HG03066 (cell line): ENCODE data around the gene PRKAB1.
"Not testable (repeated sequence)": the region's sequence is repeated elsewhere in the genome, so short reads cannot be mapped to it uniquely, and the experiment has no call there.

Source experiments
- ATAC-seq: cut with Tn5 transposase; IDR thresholded peaks from one replicate; pipeline ENCODE4 v1.9.1; 2021; ENCODE audit warnings: low read depth; ENCODE audit not compliant: unreplicated experiment

The PRKAB1 gene

DNA sequence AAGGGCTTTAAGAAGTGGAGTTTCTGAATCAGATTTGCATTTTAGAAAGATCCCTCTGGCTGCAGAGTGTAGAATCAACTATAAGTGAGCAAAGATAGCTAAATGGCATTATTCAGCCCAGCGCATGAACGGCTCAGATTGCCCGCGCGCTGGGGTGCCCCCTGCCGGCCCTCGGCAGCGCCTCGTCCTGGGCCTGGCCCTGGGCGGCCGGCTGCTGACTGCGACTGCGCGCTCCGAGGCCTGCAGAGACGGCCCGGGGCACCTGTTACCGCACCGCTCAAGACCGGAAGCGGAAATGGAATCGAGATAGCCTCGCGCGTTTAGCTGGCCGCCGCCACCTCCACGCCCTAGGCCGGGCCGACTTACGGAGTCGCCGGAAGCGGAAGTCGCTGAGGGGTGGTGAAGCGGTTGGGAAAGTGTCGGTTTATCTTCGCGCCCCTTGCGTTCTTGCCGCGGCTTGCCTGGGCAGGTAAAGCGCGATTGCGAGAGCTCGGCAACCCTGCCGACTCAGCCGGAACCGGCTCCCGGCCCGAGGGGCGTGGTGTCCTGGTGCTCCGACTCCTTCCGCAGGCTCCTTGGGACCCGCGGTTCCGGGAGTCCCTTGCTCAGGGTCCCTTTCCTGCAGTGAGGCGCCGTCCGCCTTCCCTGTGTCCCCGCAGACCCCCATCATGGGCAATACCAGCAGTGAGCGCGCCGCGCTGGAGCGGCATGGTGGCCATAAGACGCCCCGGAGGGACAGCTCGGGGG lies at the start of gene PRKAB1:
PRKAB1 (plus strand) TSS at position 557 of the 747 bp plus-strand sequence; CDS start at position 669, 112 bp downstream.
- ATAC-seq = peak; percentile 91

GRCh38 chr12:119618328-119618896 lies 49.5 kb upstream of the PRKAB1 start:
- ATAC-seq = not testable (repeated sequence)

- ATAC-seq = no peak
Observed at GRCh38 chr12:119620490-119620889, 47.4 kb upstream of the PRKAB1 start.

GRCh38 chr12:119621878-119622277 lies 46.1 kb upstream of the PRKAB1 start:
- ATAC-seq = no peak

GRCh38 chr12:119624966-119625365 lies 43.0 kb upstream of the PRKAB1 start:
- ATAC-seq = no peak

- ATAC-seq = no peak
Observed at GRCh38 chr12:119627019-119627643, 40.8 kb upstream of the PRKAB1 start.

GRCh38 chr12:119627686-119628085 lies 40.2 kb upstream of the PRKAB1 start:
- no peak for ATAC-seq

DNA sequence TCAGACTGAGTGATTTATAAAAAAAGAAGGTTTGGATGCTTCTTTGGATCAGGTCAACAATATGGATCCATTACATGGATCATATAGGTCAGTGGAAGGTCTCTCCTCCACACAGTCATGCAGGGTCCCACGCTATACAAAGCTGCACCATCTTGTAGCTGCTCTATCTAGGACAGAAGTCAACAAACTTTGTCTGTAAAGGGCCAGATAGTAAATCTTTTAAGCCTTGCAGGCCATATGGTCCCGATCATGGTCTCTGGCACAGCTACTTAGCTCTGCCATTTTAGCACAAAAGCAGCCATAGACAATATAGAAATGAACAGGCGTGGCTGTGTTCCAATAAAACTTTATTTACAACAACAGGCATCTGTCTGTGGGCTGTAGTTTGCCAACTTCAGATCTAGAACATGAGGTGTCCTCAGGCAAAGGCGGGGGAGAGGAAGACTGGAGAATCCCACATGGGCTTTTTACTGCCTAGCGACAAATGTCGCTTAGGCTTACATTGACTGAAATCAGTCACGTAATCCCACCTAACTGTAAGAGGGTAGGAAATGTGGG lies 37.6 kb upstream of the PRKAB1 start:
- no peak for ATAC-seq

- no peak for ATAC-seq
Observed at GRCh38 chr12:119630962-119631550, 36.9 kb upstream of the PRKAB1 start.

GRCh38 chr12:119631930-119632678 lies 35.8 kb upstream of the PRKAB1 start:
- ATAC-seq = no peak

- no peak for ATAC-seq
Observed at GRCh38 chr12:119634743-119635142, 33.2 kb upstream of the PRKAB1 start.

DNA sequence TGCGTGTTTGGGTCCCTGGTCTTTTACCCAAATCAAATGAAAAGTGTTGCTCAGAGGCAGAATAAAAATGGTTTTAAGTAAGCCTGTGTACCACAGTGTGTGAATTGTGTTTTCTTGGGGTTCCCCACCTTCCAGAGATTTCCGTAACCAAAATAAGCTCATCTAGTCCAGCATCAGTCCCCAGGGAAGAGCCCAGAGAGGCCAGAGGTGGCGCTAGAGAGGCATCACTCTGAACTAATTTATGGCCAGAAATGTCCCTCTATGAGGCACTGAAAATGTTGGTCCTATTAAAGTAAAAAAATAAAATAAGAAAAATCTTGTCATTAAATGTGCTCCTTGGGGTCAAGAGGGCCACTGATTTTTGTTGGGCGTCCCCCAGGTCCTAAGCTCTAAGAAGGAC lies 24.9 kb upstream of the PRKAB1 start:
- no peak for ATAC-seq

- ATAC-seq = no peak
Observed at GRCh38 chr12:119644930-119645329, 23.0 kb upstream of the PRKAB1 start.

DNA sequence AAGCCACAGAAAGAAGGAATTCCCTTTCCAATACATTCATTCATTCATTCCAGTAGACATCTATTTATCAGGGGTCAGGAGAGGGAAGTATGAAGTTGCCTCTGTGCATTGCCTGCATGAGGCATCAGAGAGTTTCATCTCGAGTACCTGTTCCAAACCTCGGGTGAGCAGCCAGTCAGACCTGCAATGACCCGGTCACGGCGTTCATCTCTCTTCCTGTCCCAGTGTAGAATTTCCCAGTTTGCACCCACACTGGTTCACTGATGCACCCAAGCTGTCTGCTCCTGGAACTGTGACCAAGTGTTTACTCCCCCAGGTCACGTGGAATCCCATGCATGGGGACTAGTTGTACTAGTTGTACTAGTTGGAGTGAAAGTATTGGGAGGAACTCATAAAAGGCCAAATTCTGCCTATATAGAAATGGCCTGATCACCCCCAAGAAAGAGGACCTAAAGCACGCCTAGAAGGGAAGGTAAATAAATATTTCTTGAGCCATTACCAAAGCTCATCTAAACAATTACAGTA lies 22.3 kb upstream of the PRKAB1 start:
- ATAC-seq = no peak

DNA sequence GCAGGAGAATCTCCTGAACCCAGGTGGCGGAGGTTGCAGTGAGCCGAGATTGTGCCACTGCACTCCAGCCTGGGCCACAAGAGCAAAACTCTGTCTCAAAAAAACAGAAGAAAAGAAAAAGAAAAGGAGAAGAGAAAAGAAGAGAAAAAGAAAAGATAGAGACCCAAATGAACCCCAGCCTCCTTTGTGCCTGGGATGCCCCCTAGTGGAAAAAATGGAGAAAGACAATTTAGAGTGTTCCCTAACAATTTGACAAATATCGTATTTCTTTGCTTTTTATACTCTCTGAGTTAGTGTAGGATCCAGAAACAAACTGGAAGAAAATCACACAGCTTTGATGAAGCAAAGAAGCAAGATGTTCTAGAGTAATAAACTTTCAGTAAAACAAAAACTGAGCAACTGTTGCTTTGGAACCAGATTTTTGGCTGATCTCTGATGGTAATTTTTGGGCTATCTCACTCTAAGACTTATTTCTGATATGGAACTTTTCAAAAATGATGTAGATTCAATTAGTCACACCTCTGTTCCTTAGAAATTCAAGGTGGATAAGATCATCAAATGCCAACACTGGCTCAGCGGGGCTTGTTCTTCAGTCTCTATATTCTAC lies 18.6 kb upstream of the PRKAB1 start:
- no peak for ATAC-seq

GRCh38 chr12:119652665-119653064 lies 15.3 kb upstream of the PRKAB1 start:
- ATAC-seq = no peak

DNA sequence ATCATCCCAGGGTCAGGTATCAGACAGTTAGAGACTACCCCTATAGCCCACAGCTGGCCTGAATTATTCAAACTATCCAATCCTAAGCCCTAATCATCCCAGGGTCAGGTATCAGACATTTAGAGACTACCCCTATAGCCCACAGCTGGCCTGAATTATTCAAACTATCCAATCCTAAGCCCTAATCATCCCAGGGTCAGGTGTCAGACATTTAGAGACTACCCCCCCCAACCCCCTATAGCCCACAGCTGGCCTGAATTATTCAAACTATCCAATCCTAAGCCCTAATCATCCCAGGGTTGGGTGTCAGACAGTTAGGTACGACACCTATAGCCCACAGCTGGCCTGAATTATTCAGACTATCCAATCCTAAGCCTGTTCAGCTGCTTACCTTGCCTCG lies 10.9 kb upstream of the PRKAB1 start:
- not testable (repeated sequence) for ATAC-seq

DNA sequence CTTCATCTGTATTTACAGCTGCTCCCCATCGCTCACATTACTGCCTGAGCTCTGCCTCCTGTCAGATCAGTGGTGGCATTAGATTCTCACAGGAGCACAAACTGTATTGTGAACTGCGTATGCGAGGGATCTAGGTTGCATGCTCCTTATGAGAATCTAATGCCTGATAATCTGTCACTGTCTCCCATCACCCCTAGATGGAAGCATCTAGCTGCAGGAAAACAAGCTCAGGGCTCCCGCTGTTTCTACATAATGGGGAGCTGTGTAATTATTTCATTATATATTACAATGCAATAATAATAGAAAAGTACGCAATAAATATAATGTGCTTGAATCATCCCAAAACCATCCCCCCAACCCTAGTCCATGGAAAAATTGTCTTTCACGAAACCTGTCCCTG lies 9.8 kb upstream of the PRKAB1 start:
- ATAC-seq = not testable (repeated sequence)

GRCh38 chr12:119659289-119659897 lies 8.5 kb upstream of the PRKAB1 start:
- no peak for ATAC-seq
